ENCODE results near the gene STARD7. TPM values are rescaled to one million over a fixed set of nuclear protein-coding genes. Genes with fewer than 3 reads are reported as not detected.
"Not testable (repeated sequence)": the region's sequence is repeated elsewhere in the genome, so short reads cannot be mapped to it uniquely, and the experiment has no call there.

Gene STARD7
- total RNA-seq, 1 donor from 2014 or later, result 238 TPM

DNA sequence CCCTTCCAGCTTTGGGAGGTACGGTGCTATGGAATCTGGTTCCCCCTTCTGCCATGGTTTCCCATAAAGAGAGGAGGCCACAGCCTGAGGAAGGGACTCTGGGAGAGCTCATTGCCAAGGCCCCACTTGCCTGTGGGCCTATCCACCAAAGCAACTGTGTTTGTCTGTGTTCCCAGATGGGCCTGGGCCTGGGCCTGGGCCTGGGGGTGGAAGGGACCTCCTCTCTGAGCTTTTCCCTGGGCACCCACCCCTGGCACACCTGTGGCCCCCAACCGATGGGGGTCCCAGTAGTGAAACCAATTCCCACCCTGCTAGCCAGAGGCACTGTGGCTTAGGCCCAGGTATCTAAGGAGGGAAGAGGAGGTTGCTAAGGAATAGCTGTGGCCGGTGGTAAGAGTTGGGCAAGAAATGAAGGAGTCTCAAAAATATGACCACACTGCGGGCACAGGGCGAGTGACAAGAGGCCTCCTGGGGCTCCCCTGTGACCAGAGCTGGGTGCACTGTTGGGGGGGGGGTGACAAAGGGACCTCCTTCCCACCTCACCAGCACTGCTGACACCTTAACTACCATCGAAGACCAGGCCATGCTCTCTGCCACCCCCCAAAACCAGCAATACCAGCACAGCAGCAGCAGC, 58.5 kb downstream of the STARD7 start:
- DNase-seq (ENCODE audit: low read depth in 2 of 2), result no peak

- peak; percentile 79 to 88 for DNase-seq (ENCODE audit: low read depth in 2 of 2)
Observed at GRCh38 chr2:96148410-96149217, 60.0 kb downstream of the STARD7 start.

DNA sequence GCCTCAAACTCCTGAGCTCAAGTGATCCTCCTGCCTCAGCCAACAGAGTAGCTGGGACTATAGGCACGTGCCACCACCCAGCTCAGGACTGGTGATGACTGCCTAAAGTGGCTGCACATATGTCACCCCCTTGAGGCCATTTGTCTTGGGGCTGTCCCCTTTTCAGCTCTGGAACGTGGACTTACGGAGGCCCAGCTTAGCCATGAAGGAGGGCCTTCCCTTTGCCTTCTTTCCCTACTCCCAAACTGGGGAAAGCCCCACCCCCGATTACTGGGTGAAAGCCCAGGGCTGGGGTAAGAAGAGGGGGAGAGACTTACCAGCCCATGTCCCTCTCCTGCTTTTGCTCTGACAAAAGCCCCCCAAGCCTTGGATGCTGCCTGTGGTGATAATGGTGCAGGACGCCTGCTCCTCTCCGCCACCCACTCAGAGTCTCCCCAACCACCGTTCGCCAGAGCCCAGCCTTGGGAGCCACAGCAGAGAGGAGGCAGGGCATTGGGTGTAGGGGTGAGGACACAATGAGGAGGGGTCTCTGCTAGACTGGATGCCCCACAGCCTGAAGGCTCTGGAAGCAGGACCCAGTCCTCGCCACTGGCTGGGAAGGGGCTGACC, 60.9 kb downstream of the STARD7 start:
- no peak for DNase-seq (ENCODE audit: low read depth in 2 of 2)

- no peak for DNase-seq (ENCODE audit: low read depth in 2 of 2)
Observed at GRCh38 chr2:96146881-96147592, 61.6 kb downstream of the STARD7 start.

DNA sequence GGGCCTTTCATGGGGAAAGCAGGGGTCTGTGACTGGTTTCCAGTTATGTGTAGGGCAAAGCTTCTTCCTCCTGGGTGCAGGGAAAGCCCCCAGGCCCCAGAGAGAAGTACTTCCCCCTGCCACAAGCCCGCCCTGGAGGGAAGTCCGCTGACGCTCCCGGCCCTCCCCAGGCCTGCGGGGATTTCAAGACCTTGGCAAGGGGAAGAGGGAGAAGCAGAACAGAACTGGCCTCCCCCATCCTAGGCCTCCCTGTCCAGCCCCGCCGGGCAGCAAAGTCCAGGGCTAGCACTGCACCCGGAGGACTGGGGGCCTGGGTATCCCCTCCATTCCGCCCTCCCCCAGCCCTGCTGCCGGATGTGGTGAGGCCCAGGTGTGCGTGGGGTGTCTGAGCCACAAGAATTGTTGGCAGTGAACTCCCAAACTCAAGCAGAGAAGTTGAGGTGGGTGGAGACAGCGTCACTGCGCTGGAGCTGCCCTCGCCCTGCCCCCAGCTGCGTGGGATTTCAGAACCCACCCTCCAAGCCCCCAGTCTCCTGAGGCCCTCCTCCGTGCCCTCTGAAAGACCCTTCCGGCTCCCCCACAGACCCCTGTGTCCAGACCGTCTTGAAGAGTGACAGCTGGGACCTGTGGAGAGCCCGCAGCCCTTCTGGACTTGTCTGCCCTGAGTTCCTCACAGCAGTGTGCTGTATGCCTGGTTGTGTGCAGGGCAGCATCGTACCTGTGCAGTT, 62.3 kb downstream of the STARD7 start:
- no peak for DNase-seq (ENCODE audit: low read depth in 2 of 2)

GRCh38 chr2:96145848-96146152, 62.8 kb downstream of the STARD7 start:
- no peak for DNase-seq (ENCODE audit: low read depth in 2 of 2)

DNA sequence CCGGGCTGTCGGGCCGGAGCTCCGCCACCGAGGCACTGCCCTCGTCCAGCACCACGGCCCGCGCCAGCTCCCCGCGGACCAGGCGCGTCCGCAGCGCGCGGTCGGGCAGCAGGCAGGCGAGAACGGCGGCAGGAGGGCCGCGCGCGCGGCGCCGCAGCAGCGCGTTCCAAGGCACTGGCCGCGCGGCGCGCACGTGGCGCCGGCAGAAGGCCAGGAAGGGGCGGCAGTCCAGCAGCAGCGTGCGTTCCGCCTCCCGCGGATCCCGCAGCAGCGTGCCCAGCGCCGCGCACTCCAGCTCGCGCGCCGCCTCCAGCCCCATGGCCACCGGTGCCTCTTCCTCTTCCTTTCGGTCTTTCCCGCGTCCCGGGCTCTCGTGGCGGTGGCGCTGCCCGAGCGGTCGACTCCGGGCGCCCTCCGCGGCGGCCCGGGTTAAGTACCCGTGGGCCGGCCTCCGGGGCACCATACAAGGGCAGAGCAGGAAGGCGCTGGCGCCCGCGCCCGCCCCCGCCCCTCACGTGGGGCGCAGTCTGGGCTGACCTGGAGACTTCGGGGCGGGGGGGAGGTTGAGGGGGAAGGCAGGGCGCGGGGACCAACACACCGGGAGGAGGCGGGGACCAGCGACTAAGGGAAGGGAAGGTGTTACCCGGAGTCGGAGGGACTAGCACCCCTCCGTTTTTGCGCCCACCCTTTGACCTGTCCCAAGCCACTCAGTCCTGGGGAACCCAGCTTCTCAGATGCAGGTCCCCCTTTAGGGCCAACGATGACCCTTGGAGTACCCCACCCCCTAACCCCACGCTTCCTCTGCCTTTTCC, 63.4 kb downstream of the STARD7 start, which contains the start of gene DUSP2:
TSS of gene DUSP2 (minus strand) at position 405 of the 812 bp plus-strand sequence. CDS start at position 319, 86 bp downstream.
- DNase-seq (ENCODE audit: low read depth in 2 of 2), result peak in 1 of 2 donors; percentile 70

- no peak for DNase-seq (ENCODE audit: low read depth in 2 of 2)
Observed at GRCh38 chr2:96144481-96145035, 64.1 kb downstream of the STARD7 start.

DNA sequence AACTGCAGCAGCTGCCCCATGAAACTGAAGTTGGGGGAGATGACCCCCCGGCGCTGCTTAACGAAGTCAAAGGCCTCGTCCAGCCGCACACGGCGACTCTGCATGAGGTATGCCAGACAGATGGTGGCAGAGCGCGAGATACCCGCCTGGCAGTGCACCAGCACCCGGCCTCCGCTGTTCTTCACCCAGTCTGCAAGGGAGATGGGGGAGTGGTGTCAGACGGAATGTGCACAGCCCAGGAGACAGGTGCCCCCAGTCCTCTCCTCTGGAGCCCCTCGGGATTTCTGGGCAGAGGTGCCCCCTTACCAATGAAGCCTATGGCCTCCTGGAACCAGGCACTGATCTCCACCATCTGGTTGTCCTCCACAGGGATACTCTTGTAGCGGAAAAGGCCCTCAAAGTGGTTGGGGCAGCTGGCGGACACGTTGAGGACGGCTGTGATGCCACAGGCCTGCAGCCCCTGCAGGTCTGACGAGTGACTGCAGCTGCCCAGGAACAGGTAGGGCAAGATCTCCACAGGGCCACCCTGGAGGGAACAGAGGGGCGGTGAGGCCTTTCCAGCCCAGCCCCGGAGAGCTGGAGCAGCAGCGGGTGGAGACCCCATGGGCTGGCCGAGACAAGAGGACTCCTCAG, 64.7 kb downstream of the STARD7 start:
- no peak for DNase-seq (ENCODE audit: low read depth in 2 of 2)

- DNase-seq (ENCODE audit: low read depth in 2 of 2), result no peak
Observed at GRCh38 chr2:96143231-96143847, 65.3 kb downstream of the STARD7 start.

- DNase-seq (ENCODE audit: low read depth in 2 of 2), result no peak
Observed at GRCh38 chr2:96142217-96143113, 66.2 kb downstream of the STARD7 start.

DNA sequence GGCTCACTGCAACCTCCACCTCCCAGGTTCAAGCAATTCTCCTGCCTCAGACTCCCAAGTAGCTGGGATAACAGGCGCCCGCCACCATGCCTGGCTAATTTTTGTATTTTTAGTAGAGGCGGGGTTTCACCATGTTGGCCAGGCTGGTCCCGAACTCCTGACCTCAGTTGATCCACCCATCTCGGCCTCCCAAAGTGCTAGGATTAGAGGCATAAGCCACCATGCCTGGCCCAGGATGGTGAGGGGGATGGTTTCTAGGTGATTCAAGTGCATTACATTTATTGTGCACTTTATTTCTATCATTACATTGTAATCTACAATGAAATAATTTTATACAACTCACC, 67.0 kb downstream of the STARD7 start:
- DNase-seq (ENCODE audit: low read depth in 2 of 2), result not testable (repeated sequence)

DNA sequence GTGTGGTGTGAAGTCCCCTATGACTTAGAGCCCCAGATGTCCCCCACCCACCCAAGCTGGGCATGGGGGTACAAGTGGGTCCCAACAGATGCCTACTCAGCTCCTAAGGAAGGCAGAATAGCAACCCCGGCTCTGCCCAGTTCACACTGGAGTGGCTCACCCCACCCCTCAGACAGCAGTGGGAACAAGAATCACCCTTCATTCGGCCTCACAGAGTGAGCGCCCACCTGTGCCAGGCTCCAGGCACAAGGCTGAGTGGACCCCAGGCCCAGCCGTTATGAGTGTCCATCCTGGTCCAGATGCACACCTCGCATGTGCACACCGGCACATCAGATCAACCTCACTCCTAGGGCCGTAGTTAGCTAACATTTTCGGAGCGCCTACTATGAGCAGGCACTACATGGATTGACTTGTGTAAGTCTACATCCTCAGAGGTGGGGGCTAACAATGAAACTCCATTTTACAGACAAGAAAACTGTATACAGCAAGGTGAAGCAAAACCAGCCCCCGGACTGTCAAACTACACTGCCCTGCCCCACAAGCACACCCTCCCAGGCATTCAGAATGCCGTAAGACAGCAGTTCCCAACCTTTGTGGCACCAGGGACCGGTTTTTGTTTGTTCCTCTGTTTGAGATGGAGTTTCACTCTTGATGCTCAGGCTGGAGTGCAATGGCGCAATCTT, 67.5 kb downstream of the STARD7 start:
- DNase-seq (ENCODE audit: low read depth in 2 of 2), result no peak

DNA sequence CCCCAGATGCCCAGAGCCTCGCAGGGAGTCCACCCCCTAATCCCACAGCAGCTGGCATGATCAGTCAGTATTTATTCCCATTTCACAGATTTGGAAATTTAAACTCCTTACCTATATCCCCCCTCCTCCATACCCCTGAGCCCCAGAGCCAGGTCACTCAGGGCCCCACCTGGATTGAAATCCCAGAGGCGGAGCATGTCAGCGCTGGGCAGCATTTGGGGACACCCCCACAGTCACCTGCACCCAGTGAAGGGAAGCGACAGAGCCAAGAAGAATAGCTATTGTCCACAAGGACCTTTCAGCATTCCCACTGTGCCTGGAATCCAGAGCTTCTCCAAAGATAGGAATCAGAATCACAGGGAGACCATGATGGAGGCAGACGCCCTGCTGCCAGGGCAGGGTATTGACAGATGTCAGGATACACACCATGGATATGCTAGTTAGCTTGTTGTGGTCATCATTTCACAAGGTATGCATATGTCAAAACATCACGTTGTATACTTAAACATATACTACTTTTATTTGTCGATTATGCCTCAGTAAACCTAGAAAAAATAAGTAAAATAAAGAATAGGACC, 69.4 kb downstream of the STARD7 start:
- DNase-seq (ENCODE audit: low read depth in 2 of 2), result no peak

GRCh38 chr2:96138179-96139145, 70.2 kb downstream of the STARD7 start, which contains the start of gene ASTL:
Gene ASTL (minus strand): TSS chr2:96138502. CDS start chr2:96138436, 66 bp downstream.
- peak in 1 of 2 donors; percentile 51 for DNase-seq (ENCODE audit: low read depth in 2 of 2)
